Activated CD4-positive, CD25-positive, alpha-beta regulatory T cell treated with anti-CD3 and anti-CD28 coated beads, Interleukin-2, amount 50 U/mL, for 72 hours (primary cell): Measurements from ENCODE around the gene CST4.
"Not testable (repeated sequence)": the region's sequence is repeated elsewhere in the genome, so short reads cannot be mapped to it uniquely, and the experiment has no call there.

Source experiments
- DNase-seq: peaks from one replicate; pipeline ENCODE4 v3.0.0; 2021

The CST4 gene

GRCh38 chr20:23640018-23640601 is 48.7 kb downstream of the CST4 start:
- DNase-seq: no peak

DNA sequence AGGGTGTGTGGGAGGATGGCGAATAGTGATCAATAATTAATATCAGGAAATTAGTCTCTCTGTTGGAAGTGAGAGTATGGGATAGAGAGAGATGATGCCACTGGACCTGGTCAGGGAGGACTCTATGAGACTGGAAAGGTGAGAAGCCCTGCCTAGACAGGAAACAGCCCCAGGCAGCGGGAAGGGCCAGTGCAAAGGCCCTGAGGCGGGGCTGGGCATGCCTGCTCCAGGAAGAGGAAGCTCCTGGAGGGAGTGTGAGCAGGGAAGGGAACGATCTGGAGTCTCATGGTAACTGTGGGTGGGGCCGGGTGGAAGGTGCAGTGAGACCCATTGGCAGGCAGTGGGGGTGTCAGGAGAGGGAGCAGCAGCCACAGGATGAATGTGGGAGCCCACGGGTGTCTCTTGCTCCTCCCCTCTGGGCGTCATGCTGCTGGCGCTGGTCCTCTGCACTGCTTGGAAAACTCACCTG is 49.3 kb downstream of the CST4 start:
- no peak for DNase-seq

DNA sequence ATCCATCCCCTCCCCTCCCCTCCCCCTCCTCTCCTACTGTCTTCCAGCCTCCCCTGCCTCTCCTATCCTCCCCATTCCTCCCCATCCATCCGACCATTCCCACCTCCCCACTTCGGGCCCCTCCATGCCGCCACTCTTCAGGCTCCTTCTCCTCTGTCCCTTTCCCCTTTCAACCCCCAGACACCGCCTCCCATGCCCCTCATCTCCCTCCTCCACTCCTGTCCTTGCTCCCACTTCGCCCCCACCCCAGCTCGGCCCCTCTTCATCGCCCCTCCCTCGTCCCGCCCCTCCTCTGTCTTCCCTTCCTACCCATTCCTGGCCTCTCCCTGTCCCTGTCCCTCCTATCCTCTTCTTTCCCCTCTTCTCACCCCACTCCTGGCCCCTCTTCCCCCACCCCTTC is 50.5 kb downstream of the CST4 start:
- DNase-seq: no peak

- no peak for DNase-seq
Measured at GRCh38 chr20:23637282-23638221, 51.3 kb downstream of the CST4 start, which contains the start of gene CST3. Gene CST3, minus strand, starts transcription at chr20:23637955. Its CDS starts 93 bp downstream, at chr20:23637862.

DNA sequence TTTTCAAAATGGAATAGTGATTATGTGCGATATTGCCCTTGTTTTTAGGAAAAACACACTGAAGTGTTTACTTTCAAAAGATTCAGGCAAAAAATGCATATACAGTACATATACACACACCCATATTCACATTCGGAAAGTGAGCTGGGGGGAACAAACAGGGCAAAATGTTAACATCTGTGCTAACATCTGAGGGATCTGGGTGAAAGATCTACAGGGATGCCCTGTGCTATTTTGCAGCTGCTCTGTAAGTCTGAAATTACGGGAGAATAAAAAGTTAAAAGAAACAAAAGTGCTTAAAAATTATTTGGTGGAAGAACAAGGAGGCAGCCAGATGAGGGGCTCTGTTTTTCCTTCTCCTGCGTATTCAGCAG is 51.9 kb downstream of the CST4 start:
- DNase-seq: no peak

- no peak for DNase-seq
Measured at GRCh38 chr20:23636182-23636907, 52.5 kb downstream of the CST4 start.

DNA sequence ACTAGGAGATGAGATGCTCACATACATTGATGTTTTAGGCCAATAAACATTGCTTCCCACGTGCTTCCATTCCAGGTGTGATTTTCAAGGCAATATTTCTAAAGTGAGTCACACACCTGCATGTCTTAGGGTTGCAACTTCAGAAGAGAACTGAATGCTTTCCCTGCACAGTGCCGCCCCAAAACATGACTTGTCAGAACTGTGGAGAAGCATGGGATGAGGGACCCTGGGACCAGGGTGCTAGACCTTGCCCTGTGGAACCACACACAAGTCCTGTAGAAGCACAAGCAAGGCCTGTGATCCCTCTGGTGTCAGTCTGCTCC is 53.1 kb downstream of the CST4 start:
- DNase-seq: not testable (repeated sequence)
